Stomach (tissue), 4 donors: Measurements from ENCODE around the gene PEX10.

Experiments used
- POLR2AphosphoS5 ChIP-seq, 3 donors: sonication (generic); formaldehyde crosslinking; IDR thresholded peaks; one replicate each; pipeline ENCODE4 v1.6.1; 2016; ENCODE audit warnings: antibody characterized with exemption in 3 of 3
- TF ChIP-seq, protein P1 (sequence below), 7 experiments: fragments of 450-650 bp in 4 of 7; fragments of 200-600 bp in 3 of 7; sonication (generic) in 3 of 7; IDR thresholded peaks; one replicate each; pipeline ENCODE4 v1.5.1; 2016 to 2019; ENCODE audit warnings: antibody characterized with exemption in 7 of 7, control low read depth in 2 of 7, mild to moderate bottlenecking in 1 of 7

DNA sequence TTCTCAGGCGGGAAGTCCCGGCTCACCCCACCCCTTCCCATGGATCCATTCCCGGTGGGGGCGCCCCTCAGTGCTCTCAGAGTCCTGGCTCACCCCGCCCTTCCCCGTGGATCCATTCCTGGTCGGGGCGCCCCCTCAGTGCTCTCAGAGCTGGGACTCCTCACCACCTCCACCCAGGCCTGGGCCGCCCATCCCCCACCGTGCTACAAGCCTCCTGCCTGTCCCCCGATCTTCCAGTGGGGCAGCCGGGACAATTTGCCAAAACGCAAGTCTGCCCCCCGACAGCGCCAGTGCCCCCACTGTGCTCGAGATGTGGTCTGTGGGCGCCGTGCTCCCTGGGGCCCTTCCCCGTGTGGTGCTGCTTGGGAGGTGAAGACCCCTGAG lies 40.6 kb upstream of the PEX10 start:
- no peak for TF ChIP-seq POLR2AphosphoS5 (IDR thresholded peaks at IDR 0.05)
- TF ChIP-seq, protein P1, sequence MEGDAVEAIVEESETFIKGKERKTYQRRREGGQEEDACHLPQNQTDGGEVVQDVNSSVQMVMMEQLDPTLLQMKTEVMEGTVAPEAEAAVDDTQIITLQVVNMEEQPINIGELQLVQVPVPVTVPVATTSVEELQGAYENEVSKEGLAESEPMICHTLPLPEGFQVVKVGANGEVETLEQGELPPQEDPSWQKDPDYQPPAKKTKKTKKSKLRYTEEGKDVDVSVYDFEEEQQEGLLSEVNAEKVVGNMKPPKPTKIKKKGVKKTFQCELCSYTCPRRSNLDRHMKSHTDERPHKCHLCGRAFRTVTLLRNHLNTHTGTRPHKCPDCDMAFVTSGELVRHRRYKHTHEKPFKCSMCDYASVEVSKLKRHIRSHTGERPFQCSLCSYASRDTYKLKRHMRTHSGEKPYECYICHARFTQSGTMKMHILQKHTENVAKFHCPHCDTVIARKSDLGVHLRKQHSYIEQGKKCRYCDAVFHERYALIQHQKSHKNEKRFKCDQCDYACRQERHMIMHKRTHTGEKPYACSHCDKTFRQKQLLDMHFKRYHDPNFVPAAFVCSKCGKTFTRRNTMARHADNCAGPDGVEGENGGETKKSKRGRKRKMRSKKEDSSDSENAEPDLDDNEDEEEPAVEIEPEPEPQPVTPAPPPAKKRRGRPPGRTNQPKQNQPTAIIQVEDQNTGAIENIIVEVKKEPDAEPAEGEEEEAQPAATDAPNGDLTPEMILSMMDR (IDR thresholded peaks at IDR 0.05), result no peak
